ENCODE data around the gene PCDHGC3.

GRCh38 chr5:141486091-141486490, 10.3 kb downstream of the PCDHGC3 start:
- no peak for TF ChIP-seq ZMAT4 (CRISPR knock-in tag; IDR thresholded peaks at IDR 0.05)
- no peak for TF ChIP-seq CTCF (IDR thresholded peaks at IDR 0.05)
- no peak for TF ChIP-seq MLX (CRISPR knock-in tag; IDR thresholded peaks at IDR 0.05)
- no peak for TF ChIP-seq USF1 (CRISPR knock-in tag; IDR thresholded peaks at IDR 0.05)

Data from WTC11 (cell line).